ENCODE data around the gene SERTAD2.

SERTAD2 gene

GRCh38 chr2:64696636-64697035, 42.9 kb upstream of the SERTAD2 start:
- H3K4me3 ChIP-seq (ENCODE audit: low read depth, low read length), result no peak overlapping the region
- TF ChIP-seq CTCF (IDR thresholded peaks at IDR 0.05; ENCODE audit: low read depth, low read length), result no peak

GRCh38 chr2:64695721-64696261, 42.1 kb upstream of the SERTAD2 start:
- no peak for TF ChIP-seq CTCF (IDR thresholded peaks at IDR 0.05; ENCODE audit: low read depth, low read length)
- H3K4me3 ChIP-seq (ENCODE audit: low read depth, low read length), result no peak overlapping the region

GRCh38 chr2:64692401-64692800, 38.7 kb upstream of the SERTAD2 start:
- H3K4me3 ChIP-seq (ENCODE audit: low read depth, low read length), result no peak overlapping the region
- TF ChIP-seq CTCF (IDR thresholded peaks at IDR 0.05; ENCODE audit: low read depth, low read length), result no peak

GRCh38 chr2:64688909-64689308, 35.2 kb upstream of the SERTAD2 start:
- H3K4me3 ChIP-seq (ENCODE audit: low read depth, low read length), result no peak overlapping the region
- TF ChIP-seq CTCF (IDR thresholded peaks at IDR 0.05; ENCODE audit: low read depth, low read length), result no peak

GRCh38 chr2:64686283-64686956, 32.7 kb upstream of the SERTAD2 start:
- no peak for TF ChIP-seq CTCF (IDR thresholded peaks at IDR 0.05; ENCODE audit: low read depth, low read length)
- H3K4me3 ChIP-seq (ENCODE audit: low read depth, low read length), result no peak overlapping the region

GRCh38 chr2:64685430-64685829, 31.7 kb upstream of the SERTAD2 start:
- no peak for TF ChIP-seq CTCF (IDR thresholded peaks at IDR 0.05; ENCODE audit: low read depth, low read length)
- no peak overlapping the region for H3K4me3 ChIP-seq (ENCODE audit: low read depth, low read length)

GRCh38 chr2:64683771-64684510, 30.2 kb upstream of the SERTAD2 start:
- no peak for TF ChIP-seq CTCF (IDR thresholded peaks at IDR 0.05; ENCODE audit: low read depth, low read length)
- H3K4me3 ChIP-seq (ENCODE audit: low read depth, low read length), result no peak overlapping the region

All from WI38 (cell line).